MM.1S (cell line): ENCODE data around the gene RXFP1.

ENCODE experiments used
- EZH2 ChIP-seq: fragments of 300-600 bp; sonication (generic); optimal IDR thresholded peaks from 2 replicates; pipeline ENCODE3; 2017; ENCODE audit warnings: low read depth, mild to moderate bottlenecking, antibody characterized with exemption, low read length, mixed read lengths
- EZH2phosphoT487 ChIP-seq: fragments of 300-600 bp; sonication (generic); IDR thresholded peaks from 2 replicates; pipeline ENCODE4 v1.6.1; 2018; ENCODE audit warnings: antibody characterized with exemption, low read length
- TF ChIP-seq, protein P1 (sequence below): fragments of 300-600 bp; sonication (generic); IDR thresholded peaks from 2 replicates; pipeline ENCODE4 v1.5.1; 2016; ENCODE audit warnings: antibody characterized with exemption, low read length, mixed read lengths

DNA sequence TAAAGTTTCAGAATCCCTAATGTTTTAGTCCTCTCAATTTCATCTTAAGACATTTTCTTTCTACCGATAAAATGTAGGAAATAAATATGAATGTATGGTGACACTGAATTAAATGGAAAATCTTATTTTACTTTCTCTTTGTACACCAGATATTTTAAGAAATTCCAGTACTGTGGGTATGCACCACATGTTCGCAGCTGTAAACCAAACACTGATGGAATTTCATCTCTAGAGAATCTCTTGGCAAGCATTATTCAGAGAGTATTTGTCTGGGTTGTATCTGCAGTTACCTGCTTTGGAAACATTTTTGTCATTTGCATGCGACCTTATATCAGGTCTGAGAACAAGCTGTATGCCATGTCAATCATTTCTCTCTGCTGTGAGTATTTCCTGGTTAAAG lies 123.1 kb downstream of the RXFP1 start:
- TF ChIP-seq, protein P1, sequence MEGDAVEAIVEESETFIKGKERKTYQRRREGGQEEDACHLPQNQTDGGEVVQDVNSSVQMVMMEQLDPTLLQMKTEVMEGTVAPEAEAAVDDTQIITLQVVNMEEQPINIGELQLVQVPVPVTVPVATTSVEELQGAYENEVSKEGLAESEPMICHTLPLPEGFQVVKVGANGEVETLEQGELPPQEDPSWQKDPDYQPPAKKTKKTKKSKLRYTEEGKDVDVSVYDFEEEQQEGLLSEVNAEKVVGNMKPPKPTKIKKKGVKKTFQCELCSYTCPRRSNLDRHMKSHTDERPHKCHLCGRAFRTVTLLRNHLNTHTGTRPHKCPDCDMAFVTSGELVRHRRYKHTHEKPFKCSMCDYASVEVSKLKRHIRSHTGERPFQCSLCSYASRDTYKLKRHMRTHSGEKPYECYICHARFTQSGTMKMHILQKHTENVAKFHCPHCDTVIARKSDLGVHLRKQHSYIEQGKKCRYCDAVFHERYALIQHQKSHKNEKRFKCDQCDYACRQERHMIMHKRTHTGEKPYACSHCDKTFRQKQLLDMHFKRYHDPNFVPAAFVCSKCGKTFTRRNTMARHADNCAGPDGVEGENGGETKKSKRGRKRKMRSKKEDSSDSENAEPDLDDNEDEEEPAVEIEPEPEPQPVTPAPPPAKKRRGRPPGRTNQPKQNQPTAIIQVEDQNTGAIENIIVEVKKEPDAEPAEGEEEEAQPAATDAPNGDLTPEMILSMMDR: no peak
- no peak for TF ChIP-seq EZH2
- TF ChIP-seq EZH2phosphoT487: no peak
